Embryonic facial prominence (tissue), 1 donor: Measurements from ENCODE around the gene S100A2.
"Not testable (repeated sequence)": the region's sequence is repeated elsewhere in the genome, so short reads cannot be mapped to it uniquely, and the experiment has no call there.

Experiments used
- DNase-seq: peaks from one replicate; pipeline ENCODE4 v3.0.0-alpha.2; 2016; ENCODE audit errors: extremely low spot score

The S100A2 gene

GRCh38 chr1:153563991-153564390 is 1.7 kb downstream of the S100A2 start:
- no peak for DNase-seq

- no peak for DNase-seq
These were observed 2.2 kb downstream of the S100A2 start for GRCh38 chr1:153563483-153563901.

- DNase-seq, result not testable (repeated sequence)
These were observed 3.6 kb downstream of the S100A2 start for GRCh38 chr1:153562021-153562420.

GRCh38 chr1:153561466-153561985 is 4.1 kb downstream of the S100A2 start:
- no peak for DNase-seq

- DNase-seq, result no peak
These were observed 4.7 kb downstream of the S100A2 start for GRCh38 chr1:153560771-153561465.

GRCh38 chr1:153560241-153560640 is 5.4 kb downstream of the S100A2 start:
- no peak for DNase-seq

GRCh38 chr1:153557877-153558276 is 7.8 kb downstream of the S100A2 start:
- no peak for DNase-seq

GRCh38 chr1:153556348-153556747 is 9.3 kb downstream of the S100A2 start:
- no peak for DNase-seq

- DNase-seq, result no peak
These were observed 11.7 kb downstream of the S100A2 start for GRCh38 chr1:153553830-153554541.

- DNase-seq, result no peak
These were observed 12.5 kb downstream of the S100A2 start for GRCh38 chr1:153553096-153553495.

GRCh38 chr1:153552335-153552734 is 13.3 kb downstream of the S100A2 start:
- no peak for DNase-seq

GRCh38 chr1:153550827-153551500 is 14.7 kb downstream of the S100A2 start:
- DNase-seq, result no peak

- no peak for DNase-seq
These were observed 15.3 kb downstream of the S100A2 start for GRCh38 chr1:153550398-153550758.

- no peak for DNase-seq
These were observed 15.8 kb downstream of the S100A2 start for GRCh38 chr1:153549741-153550397.

- DNase-seq, result no peak
These were observed 16.6 kb downstream of the S100A2 start, which contains the start of gene S100A3 for GRCh38 chr1:153548722-153549688. Gene S100A3 (minus strand): TSS chr1:153549258. CDS start chr1:153548485, 773 bp downstream.

GRCh38 chr1:153547560-153548551 is 17.8 kb downstream of the S100A2 start:
- no peak for DNase-seq

GRCh38 chr1:153546796-153547559 is 18.7 kb downstream of the S100A2 start:
- no peak for DNase-seq

- DNase-seq, result no peak
These were observed 19.3 kb downstream of the S100A2 start for GRCh38 chr1:153546371-153546770.
